NCI-H82 treated with DMSO at 0.1 percent for 48 hours (cell line): ENCODE data around the gene TMEM95.
A peak's percentile ranks its signal among the peaks of the same experiment; 100 is the strongest.
"Not testable (repeated sequence)": the region's sequence is repeated elsewhere in the genome, so short reads cannot be mapped to it uniquely, and the experiment has no call there.

Experiments used
- DNase-seq: peaks from one replicate; lab custom pipeline; 2025; ENCODE audit not compliant: unreplicated experiment; lab: John Stamatoyannopoulos, UW

The TMEM95 gene

DNA sequence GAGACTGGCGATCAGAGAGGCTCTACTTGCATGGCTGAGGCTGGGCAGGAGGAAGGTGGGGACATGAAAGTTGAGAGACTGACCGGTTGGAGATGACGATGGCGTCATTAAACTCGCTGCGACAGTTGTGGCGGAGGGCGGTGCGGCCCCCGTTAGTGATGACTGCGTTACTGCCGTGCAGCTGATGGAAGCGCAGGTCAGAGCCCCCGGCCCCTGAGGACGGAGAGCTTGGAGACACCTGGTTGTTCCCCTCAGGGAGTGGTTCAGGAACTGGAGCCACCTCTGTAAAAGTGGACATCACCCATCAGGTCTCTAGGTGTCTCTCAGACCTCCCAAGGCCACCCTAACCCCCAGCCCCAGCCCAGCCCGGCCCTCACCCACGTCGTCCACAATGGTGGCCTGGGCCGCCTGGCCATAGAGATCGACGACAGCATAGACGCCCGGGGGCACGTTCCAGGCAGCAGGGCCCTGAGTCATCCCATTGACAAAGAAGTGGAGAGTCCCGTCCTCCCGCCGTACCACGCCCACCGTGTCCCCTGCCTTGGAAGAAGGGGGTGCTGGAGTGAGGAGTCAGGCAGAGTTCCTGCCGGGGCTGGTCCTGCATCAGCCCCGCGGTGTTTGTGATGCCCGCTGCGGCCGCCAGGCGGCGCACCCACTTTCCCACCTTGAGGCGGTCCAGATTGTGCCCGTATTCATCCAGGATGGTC is 31.1 kb upstream of the TMEM95 start:
- DNase-seq: no peak

DNA sequence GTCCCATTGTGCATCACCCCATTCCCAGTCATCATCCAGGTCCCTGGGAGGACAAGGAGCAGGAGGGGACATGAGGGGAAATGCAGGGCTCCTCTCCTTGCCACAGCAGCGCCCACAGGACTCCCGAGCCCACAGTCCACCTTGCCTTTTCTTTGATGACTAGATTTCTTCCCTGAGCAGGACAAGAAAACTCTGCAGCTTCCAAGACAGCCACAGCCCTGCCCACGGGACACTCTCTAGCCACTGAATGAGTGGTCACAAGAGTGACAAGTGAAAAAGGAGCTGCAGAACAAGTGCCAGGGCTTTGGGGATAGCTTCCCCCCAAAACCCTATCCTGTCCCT is 30.5 kb upstream of the TMEM95 start:
- DNase-seq: no peak

DNA sequence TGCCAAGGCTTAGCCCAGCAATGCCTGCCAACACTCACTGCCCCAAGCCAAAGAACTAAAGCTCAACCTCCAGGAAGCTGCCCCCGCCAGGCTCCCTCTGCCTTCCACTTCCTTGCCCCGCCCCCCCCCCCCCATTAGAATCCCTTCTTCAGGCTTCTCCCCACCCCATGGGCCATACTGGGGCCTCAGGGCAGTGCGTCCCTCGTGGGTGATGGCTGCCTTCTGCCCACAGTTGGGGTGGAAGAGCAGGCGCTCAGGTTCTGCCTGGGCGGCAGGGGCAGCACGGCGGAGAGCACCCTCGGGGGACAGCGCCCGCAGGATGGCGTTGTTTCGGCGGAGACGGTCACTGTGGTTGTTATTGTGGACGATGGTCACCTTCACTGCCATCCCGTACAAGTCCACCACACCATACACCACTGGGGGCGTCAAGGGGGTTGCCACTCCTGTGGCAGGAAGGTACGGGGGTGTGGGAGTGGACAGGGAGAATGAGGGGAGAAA is 29.9 kb upstream of the TMEM95 start:
- no peak for DNase-seq

DNA sequence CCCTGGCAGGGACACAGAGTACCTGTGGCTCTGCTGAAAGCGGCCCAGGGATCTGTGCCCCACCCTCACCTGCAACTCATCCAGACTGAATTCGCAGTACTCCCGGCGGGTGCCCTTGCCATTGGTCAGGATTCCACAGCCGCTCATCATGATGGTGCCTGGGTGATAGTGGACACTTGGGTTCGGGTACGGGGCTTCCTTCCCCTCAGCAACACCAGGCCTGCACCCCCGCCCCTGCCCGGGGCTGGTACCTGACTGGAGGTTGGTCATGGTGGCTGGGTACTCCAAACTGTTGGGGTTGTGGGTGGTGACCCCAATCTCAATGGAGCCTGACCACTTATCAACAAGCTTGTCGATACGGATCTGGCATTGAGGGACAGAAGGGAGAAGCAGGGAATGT is 28.8 kb upstream of the TMEM95 start:
- no peak for DNase-seq

DNA sequence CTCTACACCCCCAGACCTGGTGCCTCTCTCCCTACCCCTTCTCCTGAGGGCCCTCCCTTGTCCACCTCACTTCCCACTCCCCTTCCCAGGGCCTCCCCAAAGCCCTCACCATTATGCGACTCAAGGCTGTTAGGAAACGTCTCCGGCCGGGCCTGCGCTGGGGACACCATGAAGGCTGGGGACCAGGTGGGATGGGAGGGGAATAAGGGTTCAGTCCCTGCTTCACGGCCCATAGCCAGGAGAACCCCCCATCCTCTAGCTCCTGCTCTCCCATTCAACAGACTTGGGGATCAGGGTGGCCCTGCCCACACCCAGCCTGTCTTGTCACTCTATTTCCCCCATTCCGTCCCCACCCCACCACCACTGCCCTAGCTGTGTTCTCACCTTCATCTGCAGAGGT is 27.9 kb upstream of the TMEM95 start:
- DNase-seq: no peak

DNA sequence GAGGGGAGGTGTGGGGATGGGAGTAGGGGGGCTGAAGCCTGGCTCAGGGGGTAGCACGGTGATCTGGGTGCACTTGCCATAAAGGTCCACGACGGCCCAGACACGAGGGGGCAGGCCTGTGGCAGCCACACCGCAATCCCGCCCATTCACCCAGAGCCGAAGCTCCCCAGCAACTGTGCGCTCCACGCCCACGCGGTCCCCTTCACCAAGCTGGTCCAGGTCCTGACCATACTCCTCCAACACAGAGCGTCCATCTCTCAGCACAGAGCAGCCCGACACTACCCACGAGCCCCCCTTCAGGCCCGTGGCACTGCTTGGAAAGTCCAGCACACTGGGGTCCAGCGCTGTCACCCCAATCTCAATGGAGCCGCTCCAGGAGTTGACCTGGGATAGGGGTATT is 27.5 kb upstream of the TMEM95 start:
- DNase-seq: no peak

DNA sequence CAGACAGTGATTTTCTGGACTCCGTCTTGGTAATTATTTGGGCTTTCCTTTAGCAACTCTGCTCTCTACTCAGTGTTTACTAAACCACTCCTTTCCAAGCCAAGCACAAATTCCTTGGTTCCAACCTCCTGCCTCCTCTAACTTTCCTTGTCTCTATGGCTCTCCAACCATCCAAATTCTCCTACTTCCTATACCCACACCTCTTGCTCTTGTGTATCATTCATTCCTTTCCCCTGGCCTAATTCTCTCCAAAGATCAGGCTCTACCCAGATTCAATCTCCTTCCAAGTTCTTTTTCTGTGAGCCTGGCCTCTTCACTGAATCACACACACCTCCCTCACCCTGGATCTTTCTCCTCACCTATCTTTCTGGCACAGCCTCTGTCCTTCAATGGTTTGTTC is 26.9 kb upstream of the TMEM95 start:
- DNase-seq: no peak

DNA sequence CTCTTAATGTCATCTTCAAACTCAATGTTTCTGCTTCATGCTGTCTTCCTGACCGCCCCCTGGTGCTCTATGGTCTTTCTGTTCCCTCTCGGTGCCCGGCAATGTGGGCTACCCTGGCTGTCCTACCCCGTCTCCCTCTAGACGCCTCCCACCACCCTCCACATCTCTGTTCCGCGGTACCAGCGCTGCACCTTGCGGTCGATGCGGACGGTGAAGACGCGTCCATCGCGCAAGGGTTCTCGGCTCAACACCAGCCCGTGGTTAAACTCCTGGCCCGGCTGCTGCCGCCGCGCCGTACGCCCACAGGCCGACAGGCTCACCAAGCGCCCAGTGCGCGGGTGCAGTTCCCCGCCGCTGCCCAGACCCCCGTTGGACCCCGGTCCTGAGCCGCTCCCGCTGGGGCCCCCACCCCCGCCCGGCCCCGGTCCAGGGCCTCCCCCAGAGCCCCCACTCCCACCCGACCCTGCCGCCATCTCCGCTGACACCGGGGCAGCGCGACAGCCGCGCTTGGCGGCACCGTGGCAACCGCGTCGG is 26.0 kb upstream of the TMEM95 start, which contains the start of gene NEURL4:
NEURL4 (minus strand) TSS at position 496 of the 534 bp plus-strand sequence; CDS start at position 473, 23 bp downstream.
- no peak for DNase-seq

DNA sequence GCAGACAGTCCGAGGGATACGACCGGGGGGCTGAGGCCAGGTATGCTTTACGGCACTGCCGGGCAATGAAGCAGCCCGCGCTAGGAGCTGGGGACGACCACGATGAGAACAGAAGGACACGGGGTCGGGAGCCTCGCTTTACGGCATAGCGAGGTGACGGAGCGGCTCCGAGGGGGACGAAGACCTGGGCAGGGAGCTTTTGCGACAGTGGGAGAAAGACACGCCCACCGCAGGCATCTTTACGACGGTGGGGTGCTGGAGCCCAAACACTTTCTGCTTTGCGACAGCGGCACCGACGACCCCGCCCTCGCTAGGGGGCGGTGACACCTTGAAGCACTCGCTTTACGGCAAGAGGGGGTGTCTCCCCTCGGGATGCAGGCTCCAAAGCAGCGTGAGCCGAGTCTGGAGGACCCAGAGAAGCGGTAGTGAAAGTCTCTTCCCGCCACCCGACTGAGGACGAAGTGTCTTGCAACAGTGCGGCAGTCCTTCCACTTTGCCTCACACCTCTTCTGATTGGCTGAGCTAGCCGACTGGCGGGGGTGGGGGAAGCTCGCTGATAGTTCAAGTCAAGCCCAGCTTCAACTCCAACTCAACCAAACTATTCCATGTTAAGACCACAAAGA is 25.5 kb upstream of the TMEM95 start:
- peak; percentile 99 for DNase-seq

DNA sequence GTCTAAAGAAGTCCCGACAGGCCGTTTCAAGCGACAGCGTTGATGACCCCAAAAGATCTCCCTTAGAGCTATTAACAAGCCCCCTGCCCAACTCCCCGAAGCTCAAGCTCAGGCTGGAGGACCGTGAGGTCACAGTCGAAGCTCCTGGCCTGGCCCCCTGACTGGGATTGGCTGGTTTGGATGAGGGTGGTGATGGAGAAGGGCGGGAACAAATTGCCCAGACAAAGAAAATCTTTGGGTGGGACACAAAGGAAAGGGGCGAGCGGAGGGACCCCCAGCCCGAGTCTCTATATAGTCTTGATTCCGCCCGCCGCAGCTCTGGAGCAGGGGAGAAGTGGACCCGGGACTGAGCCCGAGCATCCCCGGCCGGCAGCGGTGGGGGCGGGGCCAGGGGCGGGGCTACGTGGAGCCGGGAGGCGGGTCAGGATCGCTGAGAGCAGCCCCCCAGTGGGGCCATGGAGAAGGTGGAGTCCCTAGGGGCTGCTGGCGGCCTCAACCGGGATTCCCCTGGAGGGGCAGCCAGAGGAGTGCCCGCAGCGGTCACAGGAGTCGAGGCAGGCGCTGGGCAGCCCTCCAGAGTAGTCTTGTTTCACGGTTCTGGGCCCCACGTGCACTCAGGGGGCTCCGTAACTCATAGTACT is 24.8 kb upstream of the TMEM95 start:
- DNase-seq: peak; percentile 76

DNA sequence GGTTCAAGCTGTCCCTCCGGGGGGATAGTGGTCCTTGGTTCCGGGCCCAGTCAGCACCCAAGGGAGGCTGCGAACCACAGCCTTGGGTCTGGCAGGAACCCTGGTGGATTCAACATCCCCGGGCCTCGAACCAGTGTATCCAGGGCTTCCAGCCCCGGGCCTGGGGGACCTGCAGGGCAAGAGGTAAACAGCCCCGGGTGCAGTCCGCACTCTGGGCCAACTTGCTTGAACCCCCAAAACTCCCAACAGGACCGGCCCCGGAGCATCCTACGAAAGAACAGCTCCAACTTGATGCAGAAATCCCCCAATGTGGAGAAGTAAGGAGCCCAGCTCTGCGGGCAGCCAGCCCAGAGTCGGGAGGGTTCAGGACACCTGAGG is 24.3 kb upstream of the TMEM95 start:
- no peak for DNase-seq

DNA sequence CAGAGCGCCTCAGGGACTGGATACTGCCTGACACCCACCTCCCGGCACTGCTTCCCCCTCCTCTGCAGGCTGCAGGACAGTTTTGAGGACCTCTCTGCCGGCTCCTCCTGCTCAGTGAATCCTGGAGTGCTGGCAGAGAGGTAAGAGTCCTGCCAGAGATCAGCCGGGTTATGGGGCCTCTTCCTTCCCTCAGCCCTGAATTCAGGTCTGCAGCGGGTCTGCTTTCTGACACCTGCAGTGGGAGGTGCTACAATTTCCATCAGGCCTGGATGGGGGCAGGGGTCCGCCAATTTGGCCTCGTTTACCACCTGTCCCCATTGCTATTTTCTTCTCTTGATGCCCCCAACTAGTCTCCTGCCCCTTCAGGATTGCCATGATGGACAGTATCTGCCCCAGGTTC is 22.8 kb upstream of the TMEM95 start:
- no peak for DNase-seq

DNA sequence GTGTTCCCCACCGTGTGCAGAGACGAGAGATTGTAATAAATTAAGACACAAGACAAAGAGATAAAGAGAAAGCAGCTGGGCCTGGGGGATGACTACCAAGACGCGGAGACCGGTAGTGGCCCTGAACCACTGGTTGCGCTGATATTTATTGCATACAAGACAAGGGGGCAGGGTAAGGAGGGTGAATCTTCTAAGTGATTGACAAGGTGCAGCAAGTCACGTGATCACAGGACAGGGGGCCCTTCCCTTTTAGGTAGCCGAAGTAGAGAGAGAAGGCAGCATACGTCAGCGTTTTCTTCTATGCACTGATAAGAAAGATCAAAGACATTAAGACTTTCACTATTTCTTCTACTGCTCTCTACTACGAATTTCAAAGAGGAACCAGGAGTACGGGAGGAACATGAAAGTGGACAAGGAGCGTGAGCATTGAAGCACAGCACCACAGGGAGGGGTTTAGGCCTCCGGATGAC is 22.3 kb upstream of the TMEM95 start:
- DNase-seq: not testable (repeated sequence)

DNA sequence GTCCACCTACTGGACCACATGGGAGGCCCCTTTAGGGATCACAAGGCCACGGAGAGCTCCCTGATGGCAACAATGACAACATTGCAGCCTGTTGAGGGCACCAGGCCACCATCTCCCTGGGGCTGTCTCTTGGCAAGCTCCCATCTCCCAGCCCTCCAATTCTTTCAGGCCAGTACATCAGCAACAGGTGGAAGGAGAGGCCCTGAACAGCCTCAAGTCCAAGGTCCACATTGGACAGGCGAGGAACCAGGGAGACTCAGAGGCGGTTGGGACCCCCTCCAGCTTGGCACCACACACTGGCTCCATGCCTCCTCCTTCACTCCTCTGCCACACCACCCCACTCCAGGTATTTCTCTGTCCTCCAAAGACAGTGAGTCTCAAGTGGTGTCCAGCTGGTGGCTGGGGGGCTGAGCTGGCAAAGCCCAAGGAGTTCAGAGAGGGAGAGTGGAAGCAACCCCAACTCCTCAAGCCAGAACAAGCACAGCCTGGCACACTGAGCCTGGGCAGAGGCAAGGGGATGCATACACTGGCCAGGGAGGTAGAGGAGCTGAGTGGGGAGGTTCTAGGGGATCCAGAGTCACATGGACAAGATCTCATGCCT is 19.9 kb upstream of the TMEM95 start:
- DNase-seq: no peak

DNA sequence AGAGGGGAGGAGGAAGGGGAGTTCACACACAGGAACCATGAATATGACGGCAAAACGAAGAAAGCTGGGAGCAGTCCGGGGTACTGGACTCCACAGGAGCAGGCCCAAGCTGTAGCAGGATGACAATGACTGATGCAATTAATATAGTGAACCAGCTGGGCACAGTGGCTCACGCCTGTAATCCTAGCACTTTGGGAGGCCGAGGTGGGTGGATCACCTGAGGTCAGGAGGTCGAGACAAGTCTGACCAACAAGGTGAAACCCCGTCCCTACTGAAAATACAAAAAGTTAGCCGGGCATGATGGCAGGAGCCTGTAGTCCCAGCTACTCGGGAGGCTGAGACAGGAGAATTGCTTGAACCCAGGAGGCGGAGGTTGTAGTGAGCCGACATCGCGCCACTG is 19.2 kb upstream of the TMEM95 start:
- not testable (repeated sequence) for DNase-seq

DNA sequence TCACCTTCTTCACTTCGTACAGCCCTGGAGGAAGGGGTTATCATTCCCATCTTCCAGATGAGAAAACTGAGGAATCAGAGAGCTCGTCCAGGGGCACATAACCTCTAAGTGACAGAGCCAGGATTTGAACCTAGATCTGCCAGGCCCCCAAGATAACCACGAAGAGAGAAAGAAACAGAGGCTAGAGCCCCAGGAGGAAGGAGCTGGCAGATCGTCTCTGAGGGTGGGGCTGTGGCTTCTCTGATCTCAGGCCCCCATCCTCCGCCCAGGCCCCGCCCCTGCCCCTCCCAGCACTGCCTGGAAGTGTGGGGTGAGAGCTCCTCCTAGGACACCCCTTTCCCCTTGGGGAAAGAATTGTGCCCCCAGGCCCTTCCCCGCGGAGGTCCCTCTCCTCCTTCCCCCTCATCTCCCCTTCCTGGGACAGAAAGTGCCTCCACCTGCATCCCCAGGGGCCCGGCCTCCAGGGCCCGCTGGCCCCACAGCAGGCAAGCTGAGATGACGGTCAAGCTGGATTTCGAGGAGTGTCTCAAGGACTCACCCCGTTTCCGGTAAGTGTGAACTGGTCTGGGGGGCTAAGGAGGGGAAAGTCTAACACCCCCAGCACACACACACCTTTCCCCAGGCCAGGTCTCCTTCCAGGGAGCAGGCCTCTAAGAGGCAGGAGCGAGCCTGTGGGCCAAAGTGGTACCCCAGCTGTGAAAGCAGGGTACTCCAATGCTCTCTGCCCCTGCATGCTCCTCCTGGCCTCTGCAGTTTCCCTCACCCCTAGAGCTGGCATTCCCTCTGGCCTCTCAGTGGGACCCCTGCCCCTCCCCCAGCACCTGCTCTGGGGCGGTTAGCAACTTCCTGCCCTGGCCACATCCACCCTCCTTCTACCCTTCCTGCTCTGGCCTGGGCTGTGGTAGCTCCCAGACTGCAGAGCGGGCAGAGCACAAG is 18.4 kb upstream of the TMEM95 start, which contains the start of gene ACAP1:
ACAP1 (plus strand) TSS at position 290 of the 936 bp plus-strand sequence; CDS start at position 496, 206 bp downstream.
- no peak for DNase-seq

DNA sequence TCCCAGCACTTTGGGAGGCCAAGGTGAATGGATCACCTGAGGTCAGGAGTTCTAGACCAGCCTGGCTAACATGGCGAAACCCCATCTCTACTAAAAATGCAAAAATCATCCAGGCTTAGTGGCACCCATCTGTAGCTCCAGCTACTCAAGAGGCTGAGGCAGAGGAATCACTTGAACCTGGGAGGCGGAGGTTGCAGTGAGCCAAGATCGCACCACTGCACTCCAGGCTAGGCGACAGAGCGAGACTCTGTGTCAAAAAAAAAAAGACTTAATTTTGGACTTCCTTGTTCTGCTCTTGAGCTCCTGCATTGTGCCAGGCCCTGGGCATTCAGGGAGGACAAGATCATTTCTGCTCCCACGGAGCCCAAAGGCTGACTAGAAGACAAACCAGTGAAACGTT is 17.4 kb upstream of the TMEM95 start:
- not testable (repeated sequence) for DNase-seq

DNA sequence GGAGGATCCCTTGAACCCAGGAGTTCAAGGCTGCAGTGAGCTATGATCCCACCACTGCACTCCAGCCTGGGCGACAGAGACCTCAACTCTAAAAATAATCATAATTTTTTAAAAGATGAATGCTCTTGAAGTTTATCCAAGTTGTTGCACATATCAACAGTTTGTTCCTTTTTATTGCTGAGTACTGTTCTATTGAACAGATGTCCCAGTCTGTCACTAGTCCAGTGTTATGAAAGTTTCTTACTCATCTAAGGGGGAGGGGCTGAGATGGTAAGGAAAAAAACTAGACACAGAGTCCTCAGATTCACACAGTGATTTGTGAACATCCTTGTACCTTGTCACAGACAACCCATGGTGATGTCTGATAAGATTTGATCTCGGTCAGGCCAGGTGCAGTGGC is 14.8 kb upstream of the TMEM95 start:
- no peak for DNase-seq

DNA sequence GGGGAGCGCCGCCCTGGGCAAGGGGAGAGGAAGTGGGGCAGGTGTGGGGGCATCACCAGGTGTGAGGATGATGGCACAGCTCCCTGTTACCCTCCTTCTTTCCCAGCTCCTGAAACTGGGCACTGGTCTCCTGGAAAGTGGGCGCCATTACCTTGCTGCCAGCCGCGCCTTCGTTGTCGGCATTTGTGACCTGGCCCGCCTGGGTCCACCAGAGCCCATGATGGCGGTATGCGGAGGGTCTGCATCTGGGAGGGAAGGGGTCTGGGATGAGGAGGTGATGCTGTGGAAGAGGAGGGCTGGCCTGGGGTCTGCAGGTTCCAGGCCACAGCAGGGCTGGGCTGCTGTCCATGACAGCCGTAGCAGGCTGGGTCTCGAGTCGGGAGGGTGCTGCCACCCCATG is 13.1 kb upstream of the TMEM95 start:
- no peak for DNase-seq

DNA sequence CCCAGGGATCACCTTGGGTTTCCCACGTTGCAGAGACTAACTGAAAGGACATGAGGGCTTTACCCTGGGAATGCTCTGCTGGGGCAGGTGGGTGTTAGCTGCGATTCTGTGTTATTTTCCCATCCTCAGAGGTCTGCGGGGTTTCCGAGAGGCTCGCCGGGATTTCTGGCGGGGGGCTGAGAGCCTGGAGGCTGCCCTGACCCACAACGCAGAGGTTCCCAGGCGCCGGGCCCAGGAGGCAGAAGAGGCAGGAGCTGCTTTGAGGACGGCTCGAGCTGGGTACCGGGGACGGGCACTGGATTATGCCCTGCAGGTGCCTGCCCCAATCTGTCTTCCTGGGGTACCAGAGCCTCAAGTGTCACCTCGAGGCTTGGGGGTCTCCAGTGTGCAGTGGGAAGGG is 11.7 kb upstream of the TMEM95 start:
- no peak for DNase-seq
